GM21367 (cell line): ENCODE results near the gene NDUFA8.

Experiments used
- ATAC-seq: cut with Tn5 transposase; IDR thresholded peaks from one replicate; pipeline ENCODE4 v1.9.1; 2021; ENCODE audit not compliant: unreplicated experiment

Gene NDUFA8

DNA sequence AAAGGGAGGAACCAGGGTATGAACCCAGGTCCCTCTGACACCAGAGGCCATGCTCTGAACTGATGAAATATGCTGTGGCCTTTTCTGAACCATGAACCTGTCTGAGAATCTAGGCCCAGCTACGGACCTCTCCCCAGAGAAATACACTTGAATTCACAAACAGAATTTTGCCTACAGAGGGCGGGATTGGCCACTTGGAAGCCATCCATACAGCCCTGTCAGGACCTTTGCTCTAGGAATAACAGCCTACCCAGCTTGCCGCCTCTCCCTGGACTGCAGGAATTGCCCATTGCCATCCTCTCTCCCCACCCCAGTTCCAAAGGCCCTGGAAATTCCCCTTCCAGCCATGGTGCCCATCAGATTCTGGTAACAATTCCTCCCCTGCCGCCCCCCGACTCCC lies 26.7 kb upstream of the NDUFA8 start:
- ATAC-seq = no peak

DNA sequence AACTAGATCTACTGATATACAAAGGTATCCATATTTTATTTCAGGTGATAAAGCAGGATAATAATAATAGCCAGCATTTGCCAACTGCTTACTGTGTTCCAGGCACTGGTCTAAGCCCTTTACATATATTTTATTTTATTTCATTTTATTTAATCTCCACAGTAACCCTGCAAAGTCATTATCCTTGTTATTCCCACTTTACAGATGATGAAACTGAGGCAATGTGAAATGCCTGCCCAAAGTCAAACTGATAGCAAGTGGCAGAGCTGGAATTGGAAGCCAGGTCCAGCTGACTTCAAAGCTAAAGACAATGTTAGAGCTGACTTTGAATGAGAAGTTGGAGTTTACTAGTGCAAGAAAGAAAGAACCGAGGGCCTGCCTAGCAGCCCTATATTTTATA lies 25.0 kb upstream of the NDUFA8 start:
- ATAC-seq = no peak

GRCh38 chr9:122183501-122183900 lies 23.9 kb upstream of the NDUFA8 start:
- ATAC-seq = no peak

GRCh38 chr9:122180633-122181032 lies 21.1 kb upstream of the NDUFA8 start:
- no peak for ATAC-seq

DNA sequence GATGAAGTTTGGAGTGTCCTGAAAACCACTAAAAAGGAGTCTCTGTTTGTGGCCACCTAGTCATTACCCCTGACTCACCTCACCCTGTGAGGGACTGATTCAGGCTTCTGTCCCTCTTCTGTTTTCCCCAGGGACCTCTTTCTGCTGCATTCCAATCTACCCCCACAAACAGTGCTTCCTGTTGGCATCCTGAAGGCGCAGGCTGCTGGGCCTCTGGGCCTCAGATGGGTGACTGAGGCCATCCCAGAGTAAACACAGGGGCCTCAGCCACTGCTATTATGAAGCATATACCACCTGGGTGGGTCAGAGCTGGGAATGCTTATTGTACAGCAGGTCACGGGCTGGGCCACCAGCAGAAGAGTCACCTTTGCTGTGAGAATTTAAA lies 20.1 kb upstream of the NDUFA8 start:
- ATAC-seq = no peak

- ATAC-seq = no peak
These were observed 19.6 kb upstream of the NDUFA8 start for GRCh38 chr9:122179054-122179689.

- ATAC-seq = no peak
These were observed 17.3 kb upstream of the NDUFA8 start for GRCh38 chr9:122176916-122177315.

DNA sequence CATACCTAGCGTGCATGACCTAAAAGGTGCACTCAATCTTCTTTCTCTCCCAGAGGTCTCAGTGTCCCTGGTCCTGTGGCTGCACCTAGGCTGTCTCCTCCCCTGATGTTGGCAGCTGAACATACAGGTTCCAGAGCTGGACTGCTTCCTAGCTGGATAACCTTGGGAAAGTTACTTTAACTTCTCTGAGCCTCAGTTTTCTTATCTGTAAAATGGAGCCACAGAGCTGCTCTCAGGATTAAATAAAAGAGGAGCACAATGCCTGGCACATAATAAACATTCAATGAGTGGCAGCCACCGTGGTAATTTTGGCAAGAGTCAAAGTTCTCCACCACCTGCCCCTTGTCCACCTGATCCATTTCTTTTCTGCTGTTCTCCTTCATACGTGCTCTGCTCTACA lies 14.1 kb upstream of the NDUFA8 start:
- no peak for ATAC-seq

DNA sequence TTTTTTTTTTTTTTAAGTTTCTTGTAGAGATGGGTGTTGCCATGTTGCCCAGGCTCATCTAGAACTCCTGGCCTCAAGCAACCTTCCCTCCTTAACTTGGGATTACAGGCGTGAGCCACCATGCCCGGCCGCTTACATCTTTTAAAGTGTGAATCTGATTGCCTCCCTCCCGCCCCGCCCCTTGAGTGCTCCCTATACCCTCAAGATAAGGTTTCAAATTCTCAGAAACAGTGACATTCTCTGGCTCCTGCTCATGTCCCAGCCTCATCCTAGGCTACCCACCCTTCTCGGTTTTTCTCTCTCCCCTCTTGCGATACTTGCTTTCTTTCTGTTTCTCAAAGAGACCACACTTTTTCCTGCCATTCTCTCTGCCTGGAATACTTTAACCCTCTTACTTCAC lies 12.6 kb upstream of the NDUFA8 start:
- ATAC-seq = no peak

GRCh38 chr9:122168356-122168755 lies 8.8 kb upstream of the NDUFA8 start:
- ATAC-seq = no peak

GRCh38 chr9:122164286-122164685 lies 4.7 kb upstream of the NDUFA8 start:
- ATAC-seq = no peak

DNA sequence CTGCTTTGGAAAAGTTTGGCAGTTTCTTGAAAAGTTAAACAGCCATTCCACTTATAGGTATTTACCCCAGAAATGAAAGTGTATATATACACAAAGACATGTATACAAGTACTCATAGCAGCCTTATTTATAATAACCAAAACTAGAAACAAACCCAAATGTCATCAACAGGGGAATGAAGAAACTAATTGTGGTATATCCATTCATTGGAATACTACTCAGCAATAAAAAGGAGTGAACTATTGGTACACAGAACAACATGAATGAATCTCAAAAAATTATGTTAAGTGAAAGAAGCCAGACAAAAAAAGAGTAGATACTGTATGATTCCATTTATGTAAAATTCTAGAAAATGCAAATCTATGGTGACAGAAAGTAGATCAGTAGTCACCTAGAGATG lies 2.8 kb upstream of the NDUFA8 start:
- ATAC-seq = no peak

GRCh38 chr9:122159925-122160246 lies 307 bp upstream of the NDUFA8 start:
- no peak for ATAC-seq

DNA sequence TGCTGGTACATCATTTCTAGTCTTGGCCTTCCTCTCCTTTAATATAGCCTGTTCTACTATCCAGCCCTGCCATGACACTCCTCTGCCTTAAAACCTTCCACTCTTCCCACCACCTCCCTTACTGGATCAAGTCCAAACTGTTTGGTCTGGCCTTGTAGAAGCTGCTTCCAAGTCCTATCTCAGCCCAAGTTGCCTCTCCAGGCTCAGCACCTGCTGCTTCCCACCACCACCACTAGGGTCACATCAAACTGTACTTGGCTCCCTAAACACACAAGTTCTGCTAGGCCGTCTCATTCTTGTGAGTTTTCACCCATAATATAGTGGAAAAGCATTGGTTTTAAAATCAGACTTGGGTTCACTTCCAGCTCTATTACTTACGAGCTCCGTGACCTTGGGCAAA lies 1.4 kb downstream of the NDUFA8 start:
- ATAC-seq = no peak

- no peak for ATAC-seq
These were observed 3.8 kb downstream of the NDUFA8 start for GRCh38 chr9:122155796-122156195.

GRCh38 chr9:122151267-122151828 lies 8.2 kb downstream of the NDUFA8 start:
- no peak for ATAC-seq

- no peak for ATAC-seq
These were observed 14.1 kb downstream of the NDUFA8 start for GRCh38 chr9:122145592-122145863.

DNA sequence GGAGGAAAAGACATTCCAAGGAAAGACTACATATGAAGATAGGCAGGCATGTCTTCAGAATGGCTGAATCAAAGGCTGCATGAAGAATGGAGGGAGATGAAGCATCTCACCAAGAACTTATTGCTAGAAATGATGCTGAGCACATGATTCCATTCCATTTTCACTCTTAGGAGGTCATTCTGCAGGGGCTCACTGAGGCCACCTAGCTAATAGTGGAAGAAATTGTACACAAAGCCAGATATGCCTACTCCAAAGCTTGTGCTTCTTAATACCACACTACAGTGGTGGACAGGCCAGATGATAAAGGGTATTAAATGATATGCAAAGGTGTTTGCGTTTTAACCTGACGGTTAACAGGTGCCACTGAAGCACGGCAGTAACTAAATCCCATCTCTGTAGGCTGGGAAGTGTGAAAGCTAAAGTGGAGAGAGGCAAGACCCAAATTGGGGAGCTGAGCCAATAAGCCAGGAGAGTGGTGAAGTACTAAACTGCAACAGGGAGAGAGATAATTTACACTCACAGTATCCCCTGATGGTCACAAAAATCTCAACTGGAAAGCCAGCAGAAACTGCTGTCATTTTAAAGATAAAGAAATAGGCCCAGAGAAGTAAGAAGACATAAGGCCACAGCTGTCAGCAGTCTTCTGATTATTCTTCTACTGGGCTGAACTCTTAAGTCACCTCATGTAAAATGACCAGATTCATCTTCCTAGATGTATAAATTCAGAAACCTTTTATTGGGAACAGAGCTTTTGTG lies 14.6 kb downstream of the NDUFA8 start:
- ATAC-seq = no peak

DNA sequence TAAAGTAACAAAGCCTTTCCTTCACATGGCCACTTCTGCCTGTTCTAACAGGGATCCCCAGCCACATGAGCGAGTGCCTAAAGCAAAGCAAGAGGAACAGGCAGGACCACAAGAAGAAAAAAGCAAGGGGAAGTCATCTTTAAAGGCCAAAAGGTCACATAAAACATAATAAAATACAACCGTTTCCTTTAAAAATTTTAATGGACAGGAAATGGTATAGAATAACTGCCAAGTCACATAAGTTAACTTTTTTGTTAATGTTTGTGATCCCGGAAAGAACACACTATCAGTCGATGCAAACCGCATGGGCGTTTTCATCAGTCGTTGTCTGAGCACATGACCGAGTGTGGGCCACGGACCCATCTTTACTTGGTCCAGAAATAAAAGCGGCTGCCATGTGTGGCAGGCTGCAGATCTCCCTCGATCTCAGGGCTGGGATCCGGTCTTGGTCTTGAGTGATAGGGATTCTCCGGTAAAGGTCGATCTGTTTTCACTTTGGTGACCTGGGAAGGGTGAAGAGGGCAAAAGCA lies 15.6 kb downstream of the NDUFA8 start:
- ATAC-seq = no peak

DNA sequence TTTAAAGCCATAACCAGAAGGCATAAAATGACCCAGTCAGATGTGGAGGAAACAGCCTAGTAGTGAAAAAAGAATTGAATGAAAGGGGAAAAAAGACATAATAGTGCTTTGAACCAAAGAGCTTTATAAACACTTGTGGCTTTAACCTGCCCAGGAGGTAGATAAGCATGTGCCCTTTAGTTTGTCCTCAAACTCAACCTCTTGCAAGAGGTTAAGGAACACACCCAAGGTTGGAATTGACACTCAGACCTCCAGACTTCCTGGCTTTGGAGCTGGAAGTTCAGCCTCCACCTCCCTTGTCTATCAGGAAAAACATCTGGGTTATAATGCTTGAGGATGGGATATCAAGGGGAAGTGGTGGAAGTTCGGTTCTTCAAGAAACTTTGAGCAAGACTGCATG lies 16.3 kb downstream of the NDUFA8 start:
- ATAC-seq = no peak

GRCh38 chr9:122141671-122142070 lies 17.9 kb downstream of the NDUFA8 start:
- no peak for ATAC-seq

- ATAC-seq = no peak
These were observed 19.0 kb downstream of the NDUFA8 start for GRCh38 chr9:122140368-122141193.
